ENCODE results near the gene KRR1.
"Not testable (repeated sequence)": the region's sequence is repeated elsewhere in the genome, so short reads cannot be mapped to it uniquely, and the experiment has no call there.

Gene KRR1

GRCh38 chr12:75522124-75522523 lies 10.7 kb upstream of the KRR1 start:
- DNase-seq: not testable (repeated sequence)

DNA sequence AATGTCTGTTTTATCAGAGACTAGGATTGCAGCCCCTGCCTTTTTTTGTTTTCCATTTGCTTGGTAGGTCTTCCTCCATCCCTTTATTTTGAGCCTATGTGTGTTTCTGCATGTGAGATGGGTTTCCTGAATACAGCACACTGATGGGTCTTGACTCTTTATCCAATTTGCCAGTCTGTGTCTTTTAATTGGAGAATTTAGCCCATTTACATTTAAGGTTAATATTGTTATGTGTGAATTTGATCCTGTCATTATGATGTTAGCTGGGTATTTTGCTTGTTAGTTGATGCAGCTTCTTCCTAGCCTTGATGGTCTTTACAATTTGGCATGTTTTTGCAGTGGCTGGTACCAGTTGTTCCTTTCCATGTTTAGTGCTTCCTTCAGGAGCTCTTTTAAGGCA lies 9.8 kb upstream of the KRR1 start:
- not testable (repeated sequence) for DNase-seq

DNA sequence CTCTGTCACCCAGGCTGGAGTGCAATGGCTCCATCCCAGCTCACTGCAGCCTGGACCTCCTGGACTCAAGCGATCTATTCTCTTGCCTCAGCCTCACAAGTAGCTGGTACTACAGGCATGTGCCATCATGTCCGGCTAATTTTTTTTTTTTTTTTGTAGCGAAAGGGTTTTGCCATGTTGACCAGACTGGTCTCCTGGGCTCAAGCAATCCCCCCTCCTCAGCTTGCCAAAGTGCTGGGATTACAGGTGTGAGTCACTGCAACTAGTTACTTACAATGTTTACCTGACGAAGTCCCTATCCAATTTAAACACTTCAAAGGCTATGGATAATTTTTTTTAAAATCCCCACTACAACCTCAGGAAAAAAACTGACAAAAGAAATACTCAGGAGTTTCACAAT lies 1.8 kb downstream of the KRR1 start:
- DNase-seq: no peak

DNA sequence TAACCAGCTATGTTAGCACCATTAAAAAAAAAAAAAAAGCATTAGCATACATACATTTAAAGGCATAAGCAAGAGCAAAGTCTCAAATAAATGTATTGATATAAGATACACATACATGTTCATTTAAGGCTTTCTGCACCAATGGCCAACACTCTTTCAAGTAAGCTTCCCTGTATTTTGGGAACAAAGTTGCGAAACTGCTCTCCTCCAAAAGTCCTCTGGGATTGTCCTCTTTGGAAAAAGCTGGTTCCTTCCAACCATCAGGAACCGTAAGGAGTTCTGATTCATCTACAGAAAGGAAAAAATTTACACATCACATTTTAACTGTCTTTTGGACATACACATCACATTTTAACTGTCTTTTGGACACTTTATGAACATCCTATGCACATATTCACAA lies 3.2 kb downstream of the KRR1 start:
- DNase-seq: no peak

DNA sequence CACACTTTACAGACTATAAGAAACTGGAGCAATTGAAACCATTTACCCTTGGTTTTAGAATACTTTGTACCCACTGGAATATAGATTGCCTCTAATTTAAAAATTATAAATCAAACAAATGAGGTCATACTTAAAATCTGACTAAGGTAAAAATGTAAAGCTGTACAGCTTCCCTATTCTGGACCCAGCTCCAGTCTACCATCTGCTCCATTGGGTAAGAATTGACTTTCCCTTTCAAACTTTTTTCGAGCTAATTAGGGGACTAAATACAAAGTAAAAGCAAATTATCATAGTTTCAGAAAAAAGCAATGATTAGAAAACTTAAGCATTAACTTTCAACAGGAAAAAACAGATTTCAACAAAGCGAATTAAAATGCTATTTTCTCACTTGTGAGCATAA lies 4.3 kb downstream of the KRR1 start:
- DNase-seq: no peak

DNA sequence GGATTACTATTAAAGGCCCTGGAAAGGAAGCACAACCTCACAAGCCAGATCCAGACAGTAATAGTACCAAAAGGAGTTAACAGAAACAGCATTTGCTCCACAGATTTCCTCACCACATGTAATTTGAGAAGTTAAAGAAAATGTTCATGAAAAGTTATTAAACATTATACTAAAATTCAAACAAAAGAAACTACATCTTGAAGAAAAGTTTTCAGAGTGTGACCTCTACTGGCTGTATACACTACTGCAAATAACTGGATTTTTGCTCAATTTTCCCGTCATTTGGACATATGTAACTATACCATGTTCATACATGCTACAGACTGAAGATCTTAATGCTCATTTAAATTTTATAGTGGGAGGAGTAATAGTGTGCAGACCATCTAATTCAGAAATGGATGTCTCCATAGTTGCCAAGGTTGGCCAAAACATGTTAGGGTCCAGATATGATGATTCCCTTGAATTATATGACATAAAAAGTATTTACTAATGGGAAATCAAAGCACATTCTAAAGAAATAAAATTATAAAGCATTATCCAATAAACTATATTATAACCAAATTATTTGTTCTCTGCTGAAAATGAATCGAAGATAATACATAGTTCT lies 5.6 kb downstream of the KRR1 start:
- no peak for DNase-seq

GRCh38 chr12:75503866-75504265 lies 7.5 kb downstream of the KRR1 start:
- DNase-seq: no peak

- no peak for DNase-seq
These were observed 8.0 kb downstream of the KRR1 start for GRCh38 chr12:75503459-75503858.

DNA sequence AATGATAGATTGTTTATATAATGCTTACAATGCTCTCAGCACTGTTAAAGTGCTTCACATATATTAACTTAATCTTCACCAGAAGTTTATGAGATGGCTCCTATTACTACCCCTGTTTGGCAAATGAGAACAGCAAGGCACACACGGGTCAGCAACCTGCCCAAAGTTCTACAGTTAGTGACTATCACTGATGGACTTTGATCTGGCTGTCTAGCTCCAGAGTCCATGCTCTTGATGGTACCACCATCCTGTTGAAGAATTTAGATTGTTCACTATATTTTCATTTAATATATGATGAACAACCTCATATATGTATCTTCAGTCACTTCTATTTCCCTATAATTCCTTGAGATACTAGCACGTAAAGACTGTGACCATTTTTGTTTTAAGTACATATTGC lies 20.2 kb downstream of the KRR1 start:
- DNase-seq: no peak

GRCh38 chr12:75489613-75490210 lies 21.7 kb downstream of the KRR1 start:
- DNase-seq: no peak

DNA sequence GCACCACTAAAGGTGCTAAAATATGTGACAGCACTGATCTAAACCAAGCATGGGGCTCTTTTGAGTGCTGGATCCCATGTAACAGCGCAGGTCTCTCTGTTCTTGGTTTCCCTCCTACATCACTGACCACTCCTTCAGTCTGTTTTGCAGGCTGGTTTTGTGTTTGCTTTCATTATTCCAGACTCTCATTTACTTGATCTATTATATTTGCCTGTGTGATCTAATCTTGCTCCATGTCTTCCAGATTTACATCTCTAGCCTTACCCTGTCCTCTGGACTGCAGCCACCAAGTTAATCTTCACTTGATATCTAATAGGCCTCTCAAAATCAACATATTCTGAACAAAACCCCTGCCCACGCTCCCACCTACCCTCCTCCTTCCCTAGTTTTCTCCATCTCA lies 22.2 kb downstream of the KRR1 start:
- DNase-seq: no peak

GRCh38 chr12:75488553-75488952 lies 22.9 kb downstream of the KRR1 start:
- DNase-seq: peak; percentile 41

DNA sequence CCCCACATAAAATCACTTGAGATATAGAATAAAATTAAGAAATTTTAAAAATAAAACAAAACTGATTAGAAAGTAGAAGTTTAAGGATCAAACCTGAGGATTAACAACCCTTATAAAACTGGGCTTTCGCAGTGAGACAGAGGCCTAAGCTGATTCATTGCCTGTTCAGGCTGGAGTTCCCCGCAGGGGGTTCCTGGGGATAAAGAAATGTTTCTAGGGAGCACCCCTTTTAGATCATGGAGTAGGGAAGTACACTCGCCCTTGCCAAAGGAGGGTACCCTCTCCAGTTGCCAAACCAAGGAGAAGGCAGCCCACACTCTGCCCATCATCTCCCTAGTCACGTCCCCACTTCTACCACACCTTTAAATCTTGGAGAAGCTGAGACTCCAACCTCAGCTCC lies 24.1 kb downstream of the KRR1 start:
- no peak for DNase-seq

- DNase-seq: not testable (repeated sequence)
These were observed 27.0 kb downstream of the KRR1 start for GRCh38 chr12:75484450-75484849.

DNA sequence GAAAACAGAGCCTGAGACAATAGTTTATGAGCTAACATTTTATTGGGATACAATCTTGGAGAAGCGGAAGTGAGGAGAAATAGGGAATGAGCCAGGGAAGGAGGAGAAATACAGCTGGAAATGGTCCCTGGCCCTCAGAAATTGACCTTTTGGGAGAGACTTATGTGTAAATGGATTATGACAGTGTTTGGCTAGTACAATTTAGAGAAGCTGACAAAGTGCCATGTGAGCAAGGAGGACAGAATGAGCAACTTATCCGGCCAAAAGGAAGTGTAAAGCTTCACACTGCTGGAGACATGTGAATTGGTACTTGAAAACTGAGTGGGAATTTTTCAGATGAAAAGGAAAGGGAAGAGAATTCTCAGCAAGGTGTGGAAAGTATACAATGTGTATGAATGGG lies 28.0 kb downstream of the KRR1 start:
- no peak for DNase-seq

- peak; percentile 50 for DNase-seq
These were observed 28.8 kb downstream of the KRR1 start for GRCh38 chr12:75482646-75483045.

- DNase-seq: no peak
These were observed 29.6 kb downstream of the KRR1 start for GRCh38 chr12:75481774-75482173.

- no peak for DNase-seq
These were observed 30.2 kb downstream of the KRR1 start for GRCh38 chr12:75481013-75481705.

DNA sequence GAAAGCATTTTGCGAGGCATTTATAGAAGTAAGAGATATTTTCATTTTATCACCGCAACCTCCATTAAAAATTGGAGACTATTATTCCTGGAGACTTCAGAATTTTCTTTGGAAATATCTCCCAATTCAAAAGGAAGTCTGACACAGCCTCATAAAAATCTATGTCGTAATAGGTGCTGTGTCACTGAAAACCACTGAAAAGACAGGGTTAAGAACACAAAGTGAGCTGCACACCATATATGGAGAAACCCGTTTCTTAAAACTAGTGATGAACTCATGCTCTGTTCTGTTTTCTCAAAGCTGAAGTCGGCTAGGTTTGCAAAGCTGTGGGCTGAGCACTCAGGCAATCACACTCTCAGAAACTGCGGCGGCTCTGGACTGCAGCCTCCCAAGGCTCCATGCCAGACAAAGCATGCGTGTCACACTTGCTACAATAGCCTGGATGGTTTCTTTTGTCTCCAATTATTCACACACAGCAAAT lies 30.9 kb downstream of the KRR1 start, which contains the start of gene GLIPR1:
TSS of gene GLIPR1 (plus strand) at position 287 of the 481 bp plus-strand sequence. CDS start at position 413, 126 bp downstream.
- DNase-seq: peak; percentile 81

DNA sequence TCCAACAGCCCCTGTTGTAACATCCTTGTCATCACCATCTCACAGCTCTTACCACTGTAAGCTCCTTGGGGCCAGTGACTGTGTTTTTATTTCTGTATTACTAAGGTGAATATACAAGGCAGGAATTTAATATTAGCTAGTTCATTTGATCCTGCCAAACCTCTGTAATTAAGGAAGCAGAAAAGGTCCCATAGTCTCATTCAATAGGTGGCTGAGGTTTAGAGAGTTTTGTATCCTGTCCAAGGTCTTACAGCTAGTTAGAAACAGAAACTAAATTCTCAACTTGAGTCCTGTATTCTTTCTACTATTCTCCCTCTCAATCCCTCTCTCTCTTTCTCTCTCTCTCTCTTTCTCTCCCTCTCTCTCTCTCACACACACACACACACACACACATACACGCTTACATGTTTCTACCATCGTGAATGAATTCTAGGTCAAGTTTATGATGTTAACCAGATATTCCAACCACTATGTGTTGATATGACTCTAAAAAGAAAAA lies 31.4 kb downstream of the KRR1 start:
- no peak for DNase-seq

DNA sequence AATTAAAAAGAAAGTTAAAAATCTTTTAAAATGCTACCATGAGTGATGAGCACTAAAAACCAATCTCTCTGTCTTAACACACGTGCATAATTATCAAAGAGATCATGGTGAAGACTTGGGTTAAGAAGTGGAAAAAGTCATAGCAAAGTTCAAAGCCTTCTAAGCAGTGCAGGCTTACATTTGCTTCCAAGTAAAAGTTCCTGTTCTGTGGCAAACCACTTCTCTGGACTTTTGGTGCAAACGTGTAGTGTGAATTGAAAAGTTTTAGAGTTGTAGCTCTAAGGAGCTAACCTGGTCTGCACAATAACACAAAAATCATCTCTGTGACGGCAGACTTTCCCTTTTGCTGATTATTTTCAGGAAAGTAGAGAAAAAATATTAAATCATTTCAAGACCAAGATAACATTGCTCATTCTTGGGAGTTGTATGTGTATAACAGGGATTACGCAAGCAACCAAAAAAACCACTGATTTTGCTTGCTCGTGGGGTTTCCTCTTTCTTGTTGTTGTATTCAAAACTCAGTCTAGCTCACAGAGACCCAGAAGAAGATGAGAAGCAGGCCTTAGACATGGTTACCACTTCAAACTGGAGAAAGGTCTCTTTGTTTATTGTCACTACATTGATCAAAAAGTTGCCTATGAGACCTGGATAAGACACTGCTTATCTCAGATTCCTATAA lies 33.2 kb downstream of the KRR1 start:
- peak; percentile 58 for DNase-seq

GRCh38 chr12:75477137-75477536 lies 34.3 kb downstream of the KRR1 start:
- DNase-seq: no peak

DNA sequence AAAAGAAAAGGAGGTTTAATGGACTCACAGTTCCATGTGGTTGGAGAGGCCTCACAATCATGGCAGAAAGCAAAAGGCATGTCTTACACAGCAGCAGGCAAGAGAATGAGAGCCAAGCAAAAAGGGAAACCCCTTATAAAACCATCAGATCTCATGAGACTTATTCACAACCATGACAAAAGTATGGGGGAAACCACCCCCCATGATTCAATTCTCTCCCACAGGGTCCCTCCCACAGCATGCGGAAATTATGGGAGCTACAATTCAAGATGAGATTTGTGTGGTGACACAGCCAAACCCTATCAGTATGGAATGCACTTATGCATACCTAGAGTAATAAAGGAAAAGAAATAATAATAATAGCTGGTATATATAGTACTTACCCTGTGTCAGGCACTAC lies 35.3 kb downstream of the KRR1 start:
- DNase-seq: no peak

Data from CD4-positive, alpha-beta T cell treated with Interleukin-15 for 1 hour (primary cell).